GM23338 (cell line): ENCODE results near the gene SEC61A1. TPM values are rescaled to one million over a fixed set of nuclear protein-coding genes. Genes with fewer than 3 reads are reported as not detected.

Experiments
- ATAC-seq: fragments of 200-7000 bp; cut with Tn5 transposase; 3 replicates; pipeline ENCODE4 v1.9.1; 2020
- DNase-seq: peaks from one replicate; pipeline ENCODE4 v3.0.0-alpha.2; 2015; ENCODE audit warnings: low spot score
- H2AFZ ChIP-seq: fragments of 200-600 bp; sonication (generic); 2 replicates; pipeline ENCODE4 v1.8.0; 2016; ENCODE audit warnings: antibody characterized with exemption, mild to moderate bottlenecking, moderate library complexity
- H3F3A ChIP-seq: fragments of 200-600 bp; sonication (generic); replicated peaks from 2 replicates; pipeline ENCODE4 v1.8.0; 2017; ENCODE audit warnings: antibody characterized with exemption, mixed run types, low read depth
- H3K27ac ChIP-seq: fragments of 200-600 bp; sonication (generic); 2 replicates; pipeline ENCODE4 v1.6.1; 2016; ENCODE audit warnings: low read depth
- H3K27me3 ChIP-seq: fragments of 200-600 bp; sonication (generic); 2 replicates; pipeline ENCODE4 v1.8.0; 2016; ENCODE audit warnings: mild to moderate bottlenecking, mixed run types, moderate library complexity; ENCODE audit not compliant: insufficient read depth
- H3K36me3 ChIP-seq: fragments of 200-600 bp; sonication (generic); 2 replicates; pipeline ENCODE4 v1.8.0; 2016; ENCODE audit warnings: mild to moderate bottlenecking; ENCODE audit not compliant: insufficient read depth
- H3K4me1 ChIP-seq: fragments of 200-600 bp; sonication (generic); 2 replicates; pipeline ENCODE4 v1.8.0; 2016; ENCODE audit warnings: mild to moderate bottlenecking, moderate library complexity; ENCODE audit not compliant: insufficient read depth
- H3K4me2 ChIP-seq: fragments of 200-600 bp; sonication (generic); 2 replicates; pipeline ENCODE4 v1.7.1; 2017; ENCODE audit warnings: mixed run types
- H3K4me3 ChIP-seq: fragments of 200-600 bp; sonication (generic); 2 replicates; pipeline ENCODE4 v1.6.1; 2016; ENCODE audit warnings: mixed run types
- H3K79me2 ChIP-seq: fragments of 200-600 bp; sonication (generic); replicated peaks from 2 replicates; pipeline ENCODE4 v1.8.0; 2017; ENCODE audit warnings: mild to moderate bottlenecking; ENCODE audit not compliant: insufficient read depth
- H3K9me2 ChIP-seq: fragments of 200-600 bp; sonication (generic); 2 replicates; pipeline ENCODE4 v1.8.0; 2017; ENCODE audit not compliant: insufficient read depth
- H4K20me1 ChIP-seq: fragments of 200-600 bp; sonication (generic); replicated peaks from 2 replicates; pipeline ENCODE4 v1.8.0; 2017; ENCODE audit warnings: mild to moderate bottlenecking; ENCODE audit not compliant: insufficient read depth
- H3K27ac Mint-ChIP-seq: 2 replicates; pipeline ENCODE4 v1.8.0; 2020; ENCODE audit warnings: inconsistent platforms, mild to moderate bottlenecking, moderate library complexity, mixed read lengths
- H3K27me3 Mint-ChIP-seq: 3 replicates; pipeline ENCODE4 v1.8.0; 2022; ENCODE audit warnings: low read depth, mild to moderate bottlenecking, moderate library complexity, mixed read lengths, inconsistent platforms; ENCODE audit not compliant: insufficient read depth, poor library complexity
- H3K36me3 Mint-ChIP-seq: 3 replicates; pipeline ENCODE4 v1.8.0; 2021; ENCODE audit warnings: low read depth, mild to moderate bottlenecking, inconsistent platforms, moderate library complexity, mixed read lengths
- H3K4me1 Mint-ChIP-seq: 3 replicates; pipeline ENCODE4 v1.8.0; 2020; ENCODE audit warnings: mild to moderate bottlenecking, inconsistent platforms, mixed read lengths
- H3K4me3 Mint-ChIP-seq: 3 replicates; pipeline ENCODE4 v1.8.0; 2021; ENCODE audit warnings: moderate library complexity, mild to moderate bottlenecking, inconsistent platforms, mixed read lengths
- H3K9me3 Mint-ChIP-seq: 3 replicates; pipeline ENCODE4 v1.8.0; 2020; ENCODE audit warnings: moderate library complexity, mild to moderate bottlenecking, inconsistent platforms, mixed read lengths
- ETS1 ChIP-seq: IDR thresholded peaks from 2 replicates; pipeline ENCODE4 v1.6.1; 2016; ENCODE audit warnings: antibody characterized with exemption
- EZH2 ChIP-seq: fragments of 200-600 bp; sonication (generic); IDR thresholded peaks from one replicate; pipeline ENCODE4 v1.8.0; 2017; ENCODE audit warnings: antibody characterized with exemption, mild to moderate bottlenecking, low read depth; ENCODE audit not compliant: unreplicated experiment
- JUNB ChIP-seq: IDR thresholded peaks from one replicate; pipeline ENCODE4 v1.6.1; 2016; ENCODE audit warnings: antibody characterized with exemption; ENCODE audit not compliant: unreplicated experiment
- STAT1 ChIP-seq: IDR thresholded peaks from one replicate; pipeline ENCODE4 v1.6.1; 2016; ENCODE audit warnings: antibody characterized with exemption; ENCODE audit not compliant: unreplicated experiment
- ZNF462 ChIP-seq: fragments of 250-450 bp; sonication (Bioruptor Pico); IDR thresholded peaks from 2 replicates; pipeline ENCODE4 v1.5.0; 2020; ENCODE audit warnings: mild to moderate bottlenecking, moderate library complexity
- polyA plus RNA-seq: library from polyadenylated mRNA; unstranded; fragments of >200 nt; fragmentation: Nextera tagmentation; extraction: Ambion mirVana; gene quantifications from 2 replicates; pipeline ENCODE4 v1.2.1, GENCODE V29; 2016
- total RNA-seq: library from RNA; depleted of rRNA; stranded (reverse); fragments of >200 nt; shearing (Covaris generic); gene quantifications from 2 replicates; pipeline ENCODE4 v1.2.3, GENCODE V29; 2014

Gene SEC61A1
- total and polyA plus RNA-seq, 2 experiments from 2014 or later: 44.8 to 184 TPM

GRCh38 chr3:128060473-128061381 is 8.5 kb downstream of the SEC61A1 start (continued):
- TF ChIP-seq ZNF462 (CRISPR knock-in tag): no peak

- Mint-ChIP-seq H3K4me3 (no peak overlapping the region), H3K4me1 (no peaks in the 10 kb centered on the region; the same call in 1 of the 3 replicates), H3K27me3 (no peaks in the 10 kb centered on the region), H3K9me3 (no peaks in the 10 kb centered on the region), H3K27ac (no peak overlapping the region), H3K36me3 (peaks cover 93% of the 10 kb centered on the region)
- DNase-seq (no peak), ATAC-seq (no peak)
- H3K27ac ChIP-seq: no peak overlapping the region
- H3K36me3 ChIP-seq: peaks cover 77% of the 10 kb centered on the region
- H3K27me3 ChIP-seq: no peaks in the 10 kb centered on the region
- H3K4me1 ChIP-seq: no peaks in the 10 kb centered on the region
- peaks cover 22% of the 10 kb centered on the region for H4K20me1 ChIP-seq
- H3K4me3 ChIP-seq: no peak overlapping the region
- H2AFZ ChIP-seq: no peak overlapping the region
- H3F3A ChIP-seq: 0 out of 2 replicates have a peak, but pooled peaks cover 2% of the 10 kb centered on the region
- H3K79me2 ChIP-seq: peaks cover under 1% of the 10 kb centered on the region; the same call in 1 of the 2 replicates
- H3K9me2 ChIP-seq: no peaks in the 10 kb centered on the region
- no peak overlapping the region for H3K4me2 ChIP-seq
- TF ChIP-seq EZH2 (no peak), ETS1 (no peak), STAT1 (no peak), JUNB (no peak), ZNF462 (CRISPR knock-in tag) (no peak)
Measured at GRCh38 chr3:128062033-128062745, 10.0 kb downstream of the SEC61A1 start.
